ENCODE results near the gene CFAP46.
"Not testable (repeated sequence)": the region's sequence is repeated elsewhere in the genome, so short reads cannot be mapped to it uniquely, and the experiment has no call there.

CFAP46 gene

DNA sequence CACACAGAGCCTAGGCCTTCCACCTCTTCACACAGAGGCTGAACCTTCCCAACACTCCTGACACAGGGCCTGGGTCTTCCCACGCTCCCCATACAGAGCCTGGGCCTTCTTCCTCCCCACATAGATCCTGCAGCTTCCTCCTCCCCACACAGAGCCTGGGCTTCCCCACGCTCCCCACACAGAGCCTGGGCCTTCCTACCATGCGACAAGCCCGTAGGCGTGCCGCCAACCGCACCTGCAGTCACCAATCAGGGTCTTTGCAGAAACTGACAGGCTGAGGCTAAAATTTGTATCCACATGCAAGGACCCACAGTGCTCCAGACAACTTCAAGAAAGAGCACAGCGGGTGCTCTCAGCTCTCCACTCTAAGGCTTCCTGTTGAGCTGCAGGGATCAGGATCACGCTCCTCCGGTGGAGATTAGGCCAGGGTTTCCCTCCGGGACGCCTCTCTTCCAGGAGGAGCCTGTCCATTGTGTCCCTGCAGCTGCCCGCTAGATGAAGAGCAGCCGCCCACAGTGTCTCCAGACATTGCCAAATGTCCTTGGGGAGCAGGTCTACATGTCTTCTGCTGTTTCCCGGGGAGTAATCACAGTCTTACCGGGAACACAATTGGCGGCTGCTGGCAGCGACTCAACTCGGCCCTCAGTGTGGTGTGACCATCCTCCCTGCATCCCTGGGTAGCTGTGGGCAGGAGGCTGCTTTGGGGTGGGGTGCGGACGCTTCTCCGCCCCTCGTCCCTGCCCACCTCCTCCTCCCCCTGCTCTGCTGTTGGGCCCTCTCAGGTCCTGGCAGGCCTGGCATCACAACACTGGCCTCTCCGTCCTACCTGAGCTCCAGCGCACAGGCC is 9.7 kb downstream of the CFAP46 start:
- Histone ChIP-seq H3K27me3 (ENCODE audit: control insufficient read depth, insufficient read depth, low read length) (no peaks in the 10 kb centered on the region), H3K4me1 (ENCODE audit: control insufficient read depth, insufficient read depth, low read length) (no peaks in the 10 kb centered on the region), H3K9ac (ENCODE audit: low read length) (no peak overlapping the region), H3K27ac (ENCODE audit: low read depth, low read length) (no peak overlapping the region), H3K36me3 (ENCODE audit: control insufficient read depth, insufficient read depth, low read length) (no peaks in the 10 kb centered on the region), H3K4me3 (ENCODE audit: low read length) (no peak overlapping the region)

DNA sequence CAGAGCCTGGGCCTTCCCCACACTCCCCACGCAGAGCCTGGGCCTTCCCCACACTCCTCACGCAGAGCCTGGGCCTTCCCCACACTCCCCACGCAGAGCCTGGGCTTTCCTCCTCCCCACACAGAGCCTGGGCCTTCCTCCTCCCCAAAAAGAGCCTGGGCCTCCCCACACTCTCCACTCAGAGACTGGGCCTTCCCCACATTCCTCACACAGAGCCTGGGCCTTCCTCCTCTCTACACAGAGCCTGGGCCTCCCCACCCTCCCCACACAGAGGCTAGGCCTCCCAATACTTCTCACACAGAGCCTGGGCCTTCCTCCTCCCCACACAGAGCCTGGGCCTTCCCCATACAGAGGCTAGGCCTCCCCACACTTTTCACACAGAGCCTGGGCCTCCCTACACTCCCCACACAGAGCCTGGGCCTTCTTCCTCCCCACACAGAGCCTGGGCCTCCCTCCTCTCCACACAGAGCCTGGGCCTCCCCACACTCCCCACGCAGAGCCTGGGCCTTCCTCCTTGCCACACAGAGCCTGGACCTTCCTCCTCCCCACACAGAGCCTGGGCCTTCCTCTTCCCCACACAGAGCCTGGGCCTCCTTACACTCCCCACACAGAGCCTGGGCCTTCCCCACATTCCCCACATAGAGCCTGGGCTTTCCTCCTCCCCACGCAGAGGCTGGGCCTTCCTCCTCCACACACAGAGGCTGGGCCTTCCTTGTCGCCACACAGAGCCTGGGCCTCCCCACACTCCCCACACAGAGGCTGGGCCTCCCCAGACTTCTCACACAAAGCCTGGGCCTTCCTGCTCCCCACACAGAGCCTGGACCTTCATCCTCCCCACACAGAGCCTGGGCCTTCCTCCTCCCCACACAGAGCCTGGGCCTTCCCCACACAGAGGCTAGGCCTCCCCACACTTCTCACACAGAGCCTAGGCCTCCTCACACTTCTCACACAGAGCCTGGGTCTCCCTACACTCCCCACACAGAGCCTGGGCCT is 10.8 kb downstream of the CFAP46 start:
- H3K4me3 ChIP-seq (ENCODE audit: low read length); H3K27me3 ChIP-seq (ENCODE audit: control insufficient read depth, insufficient read depth, low read length); H3K27ac ChIP-seq (ENCODE audit: low read depth, low read length); H3K36me3 ChIP-seq (ENCODE audit: control insufficient read depth, insufficient read depth, low read length); H3K9ac ChIP-seq (ENCODE audit: low read length); H3K4me1 ChIP-seq (ENCODE audit: control insufficient read depth, insufficient read depth, low read length): not testable (repeated sequence)

DNA sequence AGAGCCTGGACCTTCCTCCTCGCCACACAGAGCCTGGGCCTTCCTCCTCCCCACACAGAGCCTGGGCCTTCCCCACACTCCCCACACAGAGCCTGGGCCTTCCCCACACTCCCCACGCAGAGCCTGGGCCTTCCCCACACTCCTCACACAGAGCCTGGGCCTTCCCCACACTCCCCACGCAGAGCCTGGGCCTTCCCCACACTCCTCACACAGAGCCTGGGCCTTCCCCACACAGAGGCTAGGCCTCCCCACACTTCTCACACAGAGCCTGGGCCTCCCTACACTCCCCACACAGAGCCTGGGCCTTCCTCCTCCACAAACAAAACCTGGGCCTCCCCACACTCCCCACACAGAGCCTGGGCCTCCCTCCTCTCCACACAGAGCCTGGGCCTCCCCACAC is 11.7 kb downstream of the CFAP46 start:
- H3K4me3 ChIP-seq (ENCODE audit: low read length); H3K36me3 ChIP-seq (ENCODE audit: control insufficient read depth, insufficient read depth, low read length); H3K9ac ChIP-seq (ENCODE audit: low read length); H3K27me3 ChIP-seq (ENCODE audit: control insufficient read depth, insufficient read depth, low read length); H3K4me1 ChIP-seq (ENCODE audit: control insufficient read depth, insufficient read depth, low read length); H3K27ac ChIP-seq (ENCODE audit: low read depth, low read length): not testable (repeated sequence)

GRCh38 chr10:132929953-132930548 is 12.3 kb downstream of the CFAP46 start:
- Histone ChIP-seq H3K36me3 (ENCODE audit: control insufficient read depth, insufficient read depth, low read length) (no peaks in the 10 kb centered on the region), H3K4me1 (ENCODE audit: control insufficient read depth, insufficient read depth, low read length) (no peaks in the 10 kb centered on the region), H3K27me3 (ENCODE audit: control insufficient read depth, insufficient read depth, low read length) (no peaks in the 10 kb centered on the region), H3K27ac (ENCODE audit: low read depth, low read length) (no peak overlapping the region), H3K9ac (ENCODE audit: low read length) (no peak overlapping the region), H3K4me3 (ENCODE audit: low read length) (no peak overlapping the region)

- Histone ChIP-seq H3K4me1 (ENCODE audit: control insufficient read depth, insufficient read depth, low read length) (no peaks in the 10 kb centered on the region), H3K27me3 (ENCODE audit: control insufficient read depth, insufficient read depth, low read length) (no peaks in the 10 kb centered on the region), H3K4me3 (ENCODE audit: low read length) (no peak overlapping the region), H3K36me3 (ENCODE audit: control insufficient read depth, insufficient read depth, low read length) (no peaks in the 10 kb centered on the region), H3K9ac (ENCODE audit: low read length) (no peak overlapping the region), H3K27ac (ENCODE audit: low read depth, low read length) (no peak overlapping the region)
Measured at GRCh38 chr10:132929480-132929879, 12.9 kb downstream of the CFAP46 start.

DNA sequence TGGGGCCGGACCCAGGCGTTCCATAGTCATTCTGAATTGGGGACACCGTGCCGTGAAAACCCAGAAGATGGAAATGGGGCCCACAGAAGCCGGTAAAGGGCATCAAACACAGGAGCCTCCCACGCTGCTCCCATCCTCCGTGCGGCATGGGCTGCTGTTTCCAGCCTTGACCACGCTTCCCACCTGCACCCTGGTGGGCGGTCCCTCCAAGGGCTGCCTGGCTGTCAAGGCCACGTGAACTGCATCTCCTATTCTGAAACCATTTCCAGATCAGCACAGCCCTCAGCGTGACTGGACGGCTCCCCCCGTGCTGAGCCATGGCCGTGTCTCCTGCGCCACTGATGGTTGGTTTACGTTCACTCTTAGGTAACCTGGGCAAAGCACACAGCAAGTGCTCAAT is 14.1 kb downstream of the CFAP46 start:
- no peak overlapping the region for H3K27ac ChIP-seq (ENCODE audit: low read depth, low read length)
- H3K4me3 ChIP-seq (ENCODE audit: low read length) = no peak overlapping the region
- H3K27me3 ChIP-seq (ENCODE audit: control insufficient read depth, insufficient read depth, low read length) = no peaks in the 10 kb centered on the region
- H3K9ac ChIP-seq (ENCODE audit: low read length) = no peak overlapping the region
- H3K36me3 ChIP-seq (ENCODE audit: control insufficient read depth, insufficient read depth, low read length) = no peaks in the 10 kb centered on the region
- H3K4me1 ChIP-seq (ENCODE audit: control insufficient read depth, insufficient read depth, low read length) = no peaks in the 10 kb centered on the region

DNA sequence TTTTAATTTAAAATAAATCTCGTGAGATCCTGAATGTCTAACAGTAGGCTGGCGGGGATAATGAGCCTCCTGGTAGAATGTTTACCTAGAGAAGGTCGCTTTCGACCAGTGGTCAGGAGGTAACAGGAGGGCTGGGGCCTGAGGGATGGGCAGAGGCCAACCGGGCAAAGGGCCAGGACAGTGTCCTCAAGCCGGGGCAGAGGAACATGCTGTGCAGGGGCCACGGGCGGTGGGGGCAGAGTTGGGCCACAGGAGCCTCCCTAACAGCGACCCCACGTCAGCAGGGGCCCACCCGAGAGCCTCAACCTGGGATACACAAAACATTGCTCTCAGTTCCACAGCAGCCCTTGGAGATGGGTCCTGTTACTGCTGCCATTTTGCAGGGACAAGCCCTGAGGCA is 14.5 kb downstream of the CFAP46 start:
- no peak overlapping the region for H3K27ac ChIP-seq (ENCODE audit: low read depth, low read length)
- H3K9ac ChIP-seq (ENCODE audit: low read length) = no peak overlapping the region
- no peaks in the 10 kb centered on the region for H3K27me3 ChIP-seq (ENCODE audit: control insufficient read depth, insufficient read depth, low read length)
- no peaks in the 10 kb centered on the region for H3K4me1 ChIP-seq (ENCODE audit: control insufficient read depth, insufficient read depth, low read length)
- H3K36me3 ChIP-seq (ENCODE audit: control insufficient read depth, insufficient read depth, low read length) = no peaks in the 10 kb centered on the region
- no peak overlapping the region for H3K4me3 ChIP-seq (ENCODE audit: low read length)

DNA sequence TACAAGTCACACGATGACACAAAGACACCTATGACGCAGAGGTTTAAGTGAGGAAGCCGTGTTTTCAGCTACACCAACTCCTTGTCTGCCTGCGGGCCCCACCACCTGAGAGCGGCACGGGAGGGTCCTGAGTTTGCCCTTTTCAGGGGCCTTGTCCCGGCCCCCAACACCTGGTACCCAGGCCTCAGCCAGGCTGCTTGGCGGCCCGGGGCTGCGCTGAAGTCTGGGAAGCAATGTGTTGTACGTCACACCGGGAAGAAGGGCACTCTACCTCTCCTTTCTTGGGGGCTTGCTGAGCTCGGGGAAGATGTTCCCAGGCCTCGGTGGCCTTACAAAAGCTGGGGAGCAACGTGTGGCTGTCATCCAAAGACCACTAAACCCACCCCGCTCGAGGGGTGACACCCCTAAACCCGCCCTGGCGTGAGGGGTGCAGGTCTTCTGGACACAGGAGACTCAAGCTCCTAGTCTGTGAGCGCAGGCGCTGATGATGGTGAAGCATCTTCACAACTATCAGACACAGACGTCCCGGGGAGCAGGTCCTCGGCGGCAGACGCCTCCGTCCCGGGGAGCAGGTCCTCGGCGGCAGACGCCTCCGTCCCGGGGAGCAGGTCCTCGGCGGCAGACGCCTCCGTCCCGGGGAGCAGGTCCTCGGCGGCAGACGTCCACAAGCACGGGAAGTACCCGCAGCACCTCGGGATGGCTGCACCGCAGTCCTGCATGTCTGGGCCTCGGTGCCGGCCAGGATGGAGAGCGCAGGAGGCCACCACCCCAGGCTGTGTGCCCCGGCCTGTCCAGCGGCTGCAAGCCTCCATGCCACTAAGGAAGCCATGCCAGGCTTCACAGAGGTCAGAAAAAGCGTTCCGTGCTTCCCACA is 15.4 kb downstream of the CFAP46 start:
- Histone ChIP-seq H3K4me1 (ENCODE audit: control insufficient read depth, insufficient read depth, low read length) (no peaks in the 10 kb centered on the region), H3K9ac (ENCODE audit: low read length) (no peak overlapping the region), H3K27me3 (ENCODE audit: control insufficient read depth, insufficient read depth, low read length) (no peaks in the 10 kb centered on the region), H3K36me3 (ENCODE audit: control insufficient read depth, insufficient read depth, low read length) (no peaks in the 10 kb centered on the region), H3K4me3 (ENCODE audit: low read length) (no peak overlapping the region), H3K27ac (ENCODE audit: low read depth, low read length) (no peak overlapping the region)

GRCh38 chr10:132926070-132926469 is 16.3 kb downstream of the CFAP46 start:
- Histone ChIP-seq H3K36me3 (ENCODE audit: control insufficient read depth, insufficient read depth, low read length) (no peaks in the 10 kb centered on the region), H3K27me3 (ENCODE audit: control insufficient read depth, insufficient read depth, low read length) (no peaks in the 10 kb centered on the region), H3K27ac (ENCODE audit: low read depth, low read length) (no peak overlapping the region), H3K9ac (ENCODE audit: low read length) (no peak overlapping the region), H3K4me3 (ENCODE audit: low read length) (no peak overlapping the region), H3K4me1 (ENCODE audit: control insufficient read depth, insufficient read depth, low read length) (no peaks in the 10 kb centered on the region)

DNA sequence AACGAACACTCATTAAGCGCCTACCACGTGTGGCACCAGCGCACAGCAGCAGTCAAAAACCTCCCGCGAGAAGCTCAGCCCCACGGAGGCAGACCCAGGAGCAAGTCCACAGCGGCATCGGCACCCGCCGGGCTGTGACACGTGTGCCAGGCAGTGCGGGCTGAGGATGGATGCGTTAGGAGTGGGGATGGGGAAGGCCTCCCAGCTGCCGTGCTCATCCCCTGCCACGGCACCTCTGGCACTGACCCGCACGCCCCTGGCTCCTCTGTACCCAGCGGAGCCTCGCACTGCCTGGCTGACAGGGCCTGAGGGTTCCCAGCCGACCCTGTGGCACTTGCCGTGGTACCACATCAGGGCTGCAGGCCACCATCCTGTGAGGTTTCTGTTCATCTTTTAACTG is 16.8 kb downstream of the CFAP46 start:
- H3K27me3 ChIP-seq (ENCODE audit: control insufficient read depth, insufficient read depth, low read length) = no peaks in the 10 kb centered on the region
- no peak overlapping the region for H3K9ac ChIP-seq (ENCODE audit: low read length)
- no peak overlapping the region for H3K27ac ChIP-seq (ENCODE audit: low read depth, low read length)
- no peaks in the 10 kb centered on the region for H3K4me1 ChIP-seq (ENCODE audit: control insufficient read depth, insufficient read depth, low read length)
- H3K4me3 ChIP-seq (ENCODE audit: low read length) = no peak overlapping the region
- no peaks in the 10 kb centered on the region for H3K36me3 ChIP-seq (ENCODE audit: control insufficient read depth, insufficient read depth, low read length)

DNA sequence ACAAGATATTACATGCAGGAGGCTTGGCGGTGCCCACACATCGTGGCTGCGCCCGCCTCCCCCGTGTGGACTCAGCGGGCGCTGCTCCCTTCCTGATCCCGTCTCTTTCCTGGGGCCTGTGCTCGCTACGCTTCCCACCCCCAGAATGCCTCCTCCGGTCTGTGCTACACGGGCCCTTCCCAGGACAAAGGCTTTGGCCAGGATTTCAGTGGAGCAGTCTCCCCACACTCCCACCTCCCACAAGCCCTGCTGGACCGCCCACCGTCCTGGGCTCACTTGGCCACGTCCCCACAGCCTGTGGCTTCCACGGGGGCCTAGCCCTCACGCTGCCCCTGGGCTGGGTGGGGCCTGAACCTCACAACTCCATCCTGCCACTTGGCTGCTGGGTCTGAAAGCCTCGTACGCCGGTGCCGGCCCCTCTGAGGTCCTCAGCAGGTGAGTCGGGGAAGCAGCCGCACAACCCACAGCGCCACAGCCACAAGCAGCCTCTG is 17.3 kb downstream of the CFAP46 start:
- Histone ChIP-seq H3K9ac (ENCODE audit: low read length) (no peak overlapping the region), H3K4me3 (ENCODE audit: low read length) (no peak overlapping the region), H3K27ac (ENCODE audit: low read depth, low read length) (no peak overlapping the region), H3K36me3 (ENCODE audit: control insufficient read depth, insufficient read depth, low read length) (no peaks in the 10 kb centered on the region), H3K4me1 (ENCODE audit: control insufficient read depth, insufficient read depth, low read length) (no peaks in the 10 kb centered on the region), H3K27me3 (ENCODE audit: control insufficient read depth, insufficient read depth, low read length) (no peaks in the 10 kb centered on the region)
